AML-193 (cell line): ENCODE measurements around the gene APOBEC3A.

Experiments
- DNase-seq, 2 experiments: peaks; one replicate each; lab custom pipeline; 2025; lab: John Stamatoyannopoulos, UW

APOBEC3A gene

GRCh38 chr22:38957046-38957770, at the start of gene APOBEC3A:
Gene APOBEC3A, plus strand, starts transcription at chr22:38957609. Its CDS starts 83 bp downstream, at chr22:38957692.
- peak; percentile 7 to 22 for DNase-seq

GRCh38 chr22:38907767-38908166, 49.6 kb upstream of the APOBEC3A start:
- DNase-seq: peak in 1 of 2 experiments; percentile 0

- DNase-seq: no peak
Measured at GRCh38 chr22:38911434-38911833, 46.0 kb upstream of the APOBEC3A start.

GRCh38 chr22:38919631-38920190, 37.7 kb upstream of the APOBEC3A start:
- DNase-seq: no peak

- DNase-seq: no peak
Measured at GRCh38 chr22:38921120-38921519, 36.3 kb upstream of the APOBEC3A start.

- DNase-seq: no peak
Measured at GRCh38 chr22:38921806-38922205, 35.6 kb upstream of the APOBEC3A start.

GRCh38 chr22:38923463-38924346, 33.7 kb upstream of the APOBEC3A start:
- no peak for DNase-seq

GRCh38 chr22:38924347-38924952, 33.0 kb upstream of the APOBEC3A start:
- DNase-seq: no peak

- no peak for DNase-seq
Measured at GRCh38 chr22:38925571-38926041, 31.8 kb upstream of the APOBEC3A start.

GRCh38 chr22:38927033-38927781, 30.2 kb upstream of the APOBEC3A start:
- peak; percentile 1 to 11 for DNase-seq

GRCh38 chr22:38930512-38930911, 26.9 kb upstream of the APOBEC3A start:
- DNase-seq: no peak

- no peak for DNase-seq
Measured at GRCh38 chr22:38935023-38935422, 22.4 kb upstream of the APOBEC3A start.

- no peak for DNase-seq
Measured at GRCh38 chr22:38935616-38936015, 21.8 kb upstream of the APOBEC3A start.

GRCh38 chr22:38936562-38936961, 20.8 kb upstream of the APOBEC3A start:
- DNase-seq: no peak

- no peak for DNase-seq
Measured at GRCh38 chr22:38937036-38937435, 20.4 kb upstream of the APOBEC3A start.

GRCh38 chr22:38937541-38937940, 19.9 kb upstream of the APOBEC3A start:
- no peak for DNase-seq

GRCh38 chr22:38938221-38938620, 19.2 kb upstream of the APOBEC3A start:
- no peak for DNase-seq

- DNase-seq: no peak
Measured at GRCh38 chr22:38938925-38939324, 18.5 kb upstream of the APOBEC3A start.

- no peak for DNase-seq
Measured at GRCh38 chr22:38940811-38941384, 16.5 kb upstream of the APOBEC3A start.

- peak; percentile 6 to 10 for DNase-seq
Measured at GRCh38 chr22:38941488-38941987, 15.9 kb upstream of the APOBEC3A start.

GRCh38 chr22:38942702-38943101, 14.7 kb upstream of the APOBEC3A start:
- DNase-seq: no peak
